MM.1S (cell line): ENCODE results near the gene ATP6V0B.

Experiments used
- CTCF ChIP-seq: fragments of 300-600 bp; sonication (generic); IDR thresholded peaks from 2 replicates; pipeline ENCODE4 v1.5.1; 2016; ENCODE audit warnings: antibody characterized with exemption, low read length, mixed read lengths
- EZH2 ChIP-seq: fragments of 300-600 bp; sonication (generic); optimal IDR thresholded peaks from 2 replicates; pipeline ENCODE3; 2017; ENCODE audit warnings: low read depth, mild to moderate bottlenecking, antibody characterized with exemption, low read length, mixed read lengths
- EZH2phosphoT487 ChIP-seq: fragments of 300-600 bp; sonication (generic); IDR thresholded peaks from 2 replicates; pipeline ENCODE4 v1.6.1; 2018; ENCODE audit warnings: antibody characterized with exemption, low read length

- TF ChIP-seq EZH2 = no peak
- TF ChIP-seq CTCF = no peak
- TF ChIP-seq EZH2phosphoT487 = no peak
Measured at GRCh38 chr1:43965316-43965715, 9.4 kb upstream of the ATP6V0B start.
